HCT116 (cell line): ENCODE results near the gene GPR39. TPM values are rescaled to one million over a fixed set of nuclear protein-coding genes. Genes with fewer than 3 reads are reported as not detected.

Experiments used
- ATAC-seq: fragments of 200-7000 bp; cut with Tn5 transposase; 2 replicates; pipeline ENCODE4 v1.9.1; 2020; ENCODE audit warnings: mild to moderate bottlenecking, moderate library complexity
- BruUV-seq: library from RNA; stranded (reverse); fragments of 400-500 nt; replicated peaks from 2 replicates; lab custom pipeline; 2021; lab: Mats Ljungman, UMichigan
- CTCF ChIA-PET: fragments of 300-600 bp; sonication (Branson Sonifier 250); formaldehyde crosslinking; loops from one replicate; lab custom pipeline; 2021; ENCODE audit warnings: antibody characterized with exemption; lab: Charles Lee
- POLR2A ChIA-PET: fragments of 300-600, 350-600 bp; sonication (Branson Sonifier 250); formaldehyde crosslinking; loops from one replicate; lab custom pipeline; 2021; ENCODE audit warnings: antibody characterized with exemption; lab: Charles Lee
- RAD21 ChIA-PET, 2 experiments: fragments of 300-600 bp; sonication (Branson Sonifier 250); formaldehyde crosslinking; loops; one replicate each; lab custom pipeline; 2023; ENCODE audit warnings: low total read pairs in 2 of 2; ENCODE audit not compliant: uncharacterized antibody in 2 of 2, unreplicated experiment in 2 of 2, low non-redundant PET in 1 of 2; lab: Charles Lee
- DNase-seq: peaks from one replicate; pipeline ENCODE4 v3.0.0-alpha.2; 2010; ENCODE audit warnings: low read depth, low spot score
- H2AFZ ChIP-seq: fragments of 200-600 bp; shearing (Covaris generic), sonication (generic); 2 replicates; pipeline ENCODE4 v1.6.1; 2017; ENCODE audit warnings: low read depth, mixed run types, mixed read lengths, antibody characterized with exemption, low read length; ENCODE audit not compliant: poor library complexity, severe bottlenecking
- H3K27ac ChIP-seq: 2 replicates; pipeline ENCODE4 v1.5.1; 2012; ENCODE audit warnings: low read depth, low read length
- H3K27me3 ChIP-seq: fragments of 200-600 bp; sonication (generic); 2 replicates; pipeline ENCODE4 v1.6.1; 2016; ENCODE audit warnings: mixed run types, low read length, mixed read lengths; ENCODE audit not compliant: insufficient read depth
- H3K36me3 ChIP-seq, 2 experiments: fragments of 200-500 bp in 1 of 2; fragments of 200-600 bp in 1 of 2; sonication (Bioruptor generic) in 1 of 2; sonication (generic) in 1 of 2; 2 replicates each; pipeline versions ENCODE4 v1.5.1 to v1.6.1; 2014 to 2016; ENCODE audit warnings: low read length in 2 of 2, inconsistent platforms in 1 of 2, mixed read lengths in 1 of 2, mixed run types in 1 of 2; ENCODE audit not compliant: insufficient read depth in 2 of 2, control insufficient read depth in 1 of 2
- H3K4me1 ChIP-seq, 2 experiments: fragments of 200-600 bp in 1 of 2; sonication (generic) in 1 of 2; 2 replicates each; pipeline versions ENCODE4 v1.5.1 to v1.6.1; 2012 to 2017; ENCODE audit warnings: low read length in 2 of 2, inconsistent platforms in 1 of 2, mild to moderate bottlenecking in 1 of 2, mixed read lengths in 1 of 2, mixed run types in 1 of 2, moderate library complexity in 1 of 2; ENCODE audit not compliant: insufficient read depth in 2 of 2, control insufficient read depth in 1 of 2
- H3K4me2 ChIP-seq: fragments of 200-600 bp; sonication (generic); 2 replicates; pipeline ENCODE4 v1.6.1; 2017; ENCODE audit warnings: mixed run types, low read length, mixed read lengths
- H3K4me3 ChIP-seq, 2 experiments: fragments of 200-600 bp in 1 of 2; sonication (generic) in 1 of 2; replicated peaks in 1 of 2; 2 replicates each; pipeline ENCODE4 v1.5.1; 2011 to 2016; ENCODE audit warnings: low read length in 2 of 2, control low read depth in 1 of 2, low read depth in 1 of 2, mild to moderate bottlenecking in 1 of 2, mixed read lengths in 1 of 2, mixed run types in 1 of 2
- H3K79me2 ChIP-seq: fragments of 200-600 bp; sonication (generic); 2 replicates; pipeline ENCODE4 v1.6.1; 2017; ENCODE audit warnings: mild to moderate bottlenecking, mixed run types, low read length, moderate library complexity, mixed read lengths; ENCODE audit not compliant: insufficient read depth
- H3K9ac ChIP-seq: fragments of 200-600 bp; sonication (generic); 2 replicates; pipeline ENCODE4 v1.6.1; 2016; ENCODE audit warnings: low read length, mixed read lengths
- H3K9me2 ChIP-seq: fragments of 200-600 bp; sonication (generic), shearing (Covaris generic); 2 replicates; pipeline ENCODE4 v1.6.1; 2017; ENCODE audit warnings: mixed run types, mild to moderate bottlenecking, moderate library complexity; ENCODE audit not compliant: insufficient read depth
- H3K9me3 ChIP-seq, 2 experiments: fragments of 200-500 bp in 1 of 2; fragments of 200-600 bp in 1 of 2; sonication (Bioruptor generic) in 1 of 2; sonication (generic) in 1 of 2; 2 replicates each; pipeline ENCODE4 v1.6.1; 2014 to 2017; ENCODE audit warnings: low read length in 2 of 2, mixed read lengths in 2 of 2, inconsistent platforms in 1 of 2, low read depth in 1 of 2, mild to moderate bottlenecking in 1 of 2, mixed run types in 1 of 2, moderate library complexity in 1 of 2; ENCODE audit not compliant: control insufficient read depth in 1 of 2, insufficient read depth in 1 of 2
- H4K20me1 ChIP-seq: fragments of 200-600 bp; sonication (generic), shearing (Covaris generic); 2 replicates; pipeline ENCODE4 v1.6.1; 2017; ENCODE audit warnings: mixed run types, mild to moderate bottlenecking, moderate library complexity; ENCODE audit not compliant: insufficient read depth
- EGR1 ChIP-seq: IDR thresholded peaks from 2 replicates; pipeline ENCODE4 v1.6.1; 2012; ENCODE audit warnings: low read depth
- ELF1 ChIP-seq: IDR thresholded peaks from 2 replicates; pipeline ENCODE4 v1.6.1; 2012; ENCODE audit warnings: low read depth, borderline replicate concordance
- EZH2phosphoT487 ChIP-seq: fragments of 200-600 bp; IDR thresholded peaks from 2 replicates; pipeline ENCODE4 v1.6.1; 2018; ENCODE audit warnings: antibody characterized with exemption, borderline replicate concordance
- POLR2AphosphoS5 ChIP-seq: IDR thresholded peaks from 2 replicates; pipeline ENCODE4 v1.6.1; 2011; ENCODE audit warnings: mild to moderate bottlenecking, low read depth, low read length, moderate library complexity
- RAD21 ChIP-seq: IDR thresholded peaks from 2 replicates; pipeline ENCODE4 v1.6.1; 2012; ENCODE audit warnings: low read depth, mild to moderate bottlenecking
- SIN3A ChIP-seq: IDR thresholded peaks from 2 replicates; pipeline ENCODE4 v1.6.1; 2012; ENCODE audit warnings: low read depth
- SRF ChIP-seq: IDR thresholded peaks from 2 replicates; pipeline ENCODE4 v1.6.1; 2012; ENCODE audit warnings: low read depth
- TCF7L2 ChIP-seq: IDR thresholded peaks from 2 replicates; pipeline ENCODE4 v1.7.0; 2011; ENCODE audit warnings: borderline replicate concordance, inconsistent platforms; ENCODE audit not compliant: insufficient read depth, insufficient read length; ENCODE audit errors: extremely low read depth
- YY1 ChIP-seq: IDR thresholded peaks from 2 replicates; pipeline ENCODE4 v1.6.1; 2011; ENCODE audit warnings: low read length, low read depth, moderate library complexity, mild to moderate bottlenecking; ENCODE audit not compliant: insufficient replicate concordance; ENCODE audit errors: extremely low read depth
- intact Hi-C: fragments of 100-400 bp; cut with micrococcal nuclease; formaldehyde crosslinking; loops from 2 replicates; pipeline ENCODE4 v1.10.0; 2022
- total RNA-seq: library from RNA; stranded (reverse); gene quantifications from one replicate; pipeline ENCODE4 v1.2.1, GENCODE V29; 2021; ENCODE audit not compliant: unreplicated experiment
- TF ChIP-seq, protein P1 (sequence below): IDR thresholded peaks from 2 replicates; pipeline ENCODE4 v1.6.1; 2012; ENCODE audit warnings: low read depth

GPR39 gene
- total RNA-seq, 1 experiment from 2014 or later: 5.1 TPM

- TF ChIP-seq, protein P1, sequence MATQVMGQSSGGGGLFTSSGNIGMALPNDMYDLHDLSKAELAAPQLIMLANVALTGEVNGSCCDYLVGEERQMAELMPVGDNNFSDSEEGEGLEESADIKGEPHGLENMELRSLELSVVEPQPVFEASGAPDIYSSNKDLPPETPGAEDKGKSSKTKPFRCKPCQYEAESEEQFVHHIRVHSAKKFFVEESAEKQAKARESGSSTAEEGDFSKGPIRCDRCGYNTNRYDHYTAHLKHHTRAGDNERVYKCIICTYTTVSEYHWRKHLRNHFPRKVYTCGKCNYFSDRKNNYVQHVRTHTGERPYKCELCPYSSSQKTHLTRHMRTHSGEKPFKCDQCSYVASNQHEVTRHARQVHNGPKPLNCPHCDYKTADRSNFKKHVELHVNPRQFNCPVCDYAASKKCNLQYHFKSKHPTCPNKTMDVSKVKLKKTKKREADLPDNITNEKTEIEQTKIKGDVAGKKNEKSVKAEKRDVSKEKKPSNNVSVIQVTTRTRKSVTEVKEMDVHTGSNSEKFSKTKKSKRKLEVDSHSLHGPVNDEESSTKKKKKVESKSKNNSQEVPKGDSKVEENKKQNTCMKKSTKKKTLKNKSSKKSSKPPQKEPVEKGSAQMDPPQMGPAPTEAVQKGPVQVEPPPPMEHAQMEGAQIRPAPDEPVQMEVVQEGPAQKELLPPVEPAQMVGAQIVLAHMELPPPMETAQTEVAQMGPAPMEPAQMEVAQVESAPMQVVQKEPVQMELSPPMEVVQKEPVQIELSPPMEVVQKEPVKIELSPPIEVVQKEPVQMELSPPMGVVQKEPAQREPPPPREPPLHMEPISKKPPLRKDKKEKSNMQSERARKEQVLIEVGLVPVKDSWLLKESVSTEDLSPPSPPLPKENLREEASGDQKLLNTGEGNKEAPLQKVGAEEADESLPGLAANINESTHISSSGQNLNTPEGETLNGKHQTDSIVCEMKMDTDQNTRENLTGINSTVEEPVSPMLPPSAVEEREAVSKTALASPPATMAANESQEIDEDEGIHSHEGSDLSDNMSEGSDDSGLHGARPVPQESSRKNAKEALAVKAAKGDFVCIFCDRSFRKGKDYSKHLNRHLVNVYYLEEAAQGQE: no peak
- no peak for TF ChIP-seq POLR2AphosphoS5
- TF ChIP-seq, all 23 proteins: peak for 0
Measured at GRCh38 chr2:132633635-132634034, 217.0 kb downstream of the GPR39 start (continued).

DNA sequence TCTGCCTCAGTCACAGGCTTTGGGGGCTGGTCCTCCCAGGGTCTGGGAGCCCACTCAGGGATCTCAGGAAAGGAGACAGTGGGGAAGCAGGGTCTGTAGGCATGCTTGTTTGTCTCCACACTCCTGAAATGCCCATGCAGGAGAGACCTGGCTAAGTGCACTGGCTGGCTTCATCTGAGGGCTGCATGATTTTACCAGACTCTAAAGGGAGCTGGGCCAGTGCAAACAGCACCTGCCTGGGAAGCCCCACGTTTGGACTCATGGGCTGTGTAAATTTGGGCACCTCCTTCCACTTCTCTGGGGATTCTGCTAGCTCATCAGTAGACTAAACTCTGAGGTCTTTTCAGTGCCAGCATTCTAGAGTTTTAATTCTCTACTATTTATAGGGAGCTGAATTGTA, 219.7 kb downstream of the GPR39 start:
- Histone ChIP-seq H3K27me3 (peaks cover 4% of the 10 kb centered on the region; the same call in 1 of the 2 replicates), H3K4me3 (no peak overlapping the region), H3K9ac (no peak overlapping the region), H3K27ac (no peak overlapping the region), H3K79me2 (no peaks in the 10 kb centered on the region), H3K9me2 (no peaks in the 10 kb centered on the region), H3K36me3 (no peaks in the 10 kb centered on the region), H3K4me1 (peaks cover 0 to 13% of the 10 kb centered on the region in 2 experiments; a peak in 2 of 4 replicates), H2AFZ (no peak overlapping the region), H3K4me2 (no peak overlapping the region), H3K9me3 (no peaks in the 10 kb centered on the region), H4K20me1 (no peaks in the 10 kb centered on the region)
- POLR2A ChIA-PET: no interaction called here
- CTCF ChIA-PET: no interaction called here
- TF ChIP-seq ELF1 (no peak), RAD21 (no peak), SIN3A (no peak), SRF (no peak), TCF7L2 (no peak), EGR1 (no peak), EZH2phosphoT487 (no peak), YY1 (no peak)
- no TSS peak for BruUV-seq
- DNase-seq: no peak
- intact Hi-C loops: no loop called here
- ATAC-seq: no peak
- RAD21 ChIA-PET: no interaction called here
